ENCODE measurements around the gene KLK2.

KLK2 gene

DNA sequence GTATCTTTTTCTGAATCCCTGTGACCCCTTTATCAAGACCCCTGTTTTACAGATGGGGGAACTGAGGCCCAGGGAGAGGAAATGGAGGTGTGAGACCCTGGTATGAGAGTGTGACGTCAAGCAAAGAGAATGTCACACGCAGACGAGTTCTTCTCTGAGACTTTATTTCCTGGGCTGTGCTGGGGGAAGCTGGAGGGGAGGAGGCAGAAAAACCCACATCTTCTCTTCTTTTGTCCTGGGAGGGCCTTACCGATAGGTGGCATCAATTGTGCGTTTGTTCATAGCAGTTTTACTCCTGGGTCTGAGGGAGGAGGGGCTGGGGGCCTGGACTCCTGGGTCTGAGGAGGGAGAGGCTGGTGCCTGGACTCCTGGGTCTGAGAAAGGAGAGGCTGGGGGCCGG lies 35.0 kb upstream of the KLK2 start:
- no peaks in the 10 kb centered on the region for H3K9me3 Mint-ChIP-seq
- H3K27me3 Mint-ChIP-seq, result peaks cover 55% of the 10 kb centered on the region
- no peak overlapping the region for H3K27ac Mint-ChIP-seq
- peaks cover 9% of the 10 kb centered on the region for H3K4me1 Mint-ChIP-seq (ENCODE audit: low read depth)
- intact Hi-C loops (cut with micrococcal nuclease), result no loop called here
- no peaks in the 10 kb centered on the region for H3K36me3 Mint-ChIP-seq (ENCODE audit: low read depth)
- no peak overlapping the region for H3K4me3 Mint-ChIP-seq

- Mint-ChIP-seq H3K27me3 (peaks cover 56% of the 10 kb centered on the region), H3K4me1 (ENCODE audit: low read depth) (peaks cover 9% of the 10 kb centered on the region), H3K4me3 (no peak overlapping the region), H3K36me3 (ENCODE audit: low read depth) (no peaks in the 10 kb centered on the region), H3K27ac (no peak overlapping the region), H3K9me3 (no peaks in the 10 kb centered on the region)
- intact Hi-C loops (cut with micrococcal nuclease), result no loop called here
Observed at GRCh38 chr19:50839712-50840655, 33.3 kb upstream of the KLK2 start.

GRCh38 chr19:50842130-50842529 lies 31.1 kb upstream of the KLK2 start:
- no peak overlapping the region for H3K4me3 Mint-ChIP-seq
- no peaks in the 10 kb centered on the region for H3K36me3 Mint-ChIP-seq (ENCODE audit: low read depth)
- intact Hi-C loops (cut with micrococcal nuclease), result no loop called here
- no peaks in the 10 kb centered on the region for H3K9me3 Mint-ChIP-seq
- H3K4me1 Mint-ChIP-seq (ENCODE audit: low read depth), result no peaks in the 10 kb centered on the region
- H3K27me3 Mint-ChIP-seq, result peaks cover 39% of the 10 kb centered on the region
- no peak overlapping the region for H3K27ac Mint-ChIP-seq

DNA sequence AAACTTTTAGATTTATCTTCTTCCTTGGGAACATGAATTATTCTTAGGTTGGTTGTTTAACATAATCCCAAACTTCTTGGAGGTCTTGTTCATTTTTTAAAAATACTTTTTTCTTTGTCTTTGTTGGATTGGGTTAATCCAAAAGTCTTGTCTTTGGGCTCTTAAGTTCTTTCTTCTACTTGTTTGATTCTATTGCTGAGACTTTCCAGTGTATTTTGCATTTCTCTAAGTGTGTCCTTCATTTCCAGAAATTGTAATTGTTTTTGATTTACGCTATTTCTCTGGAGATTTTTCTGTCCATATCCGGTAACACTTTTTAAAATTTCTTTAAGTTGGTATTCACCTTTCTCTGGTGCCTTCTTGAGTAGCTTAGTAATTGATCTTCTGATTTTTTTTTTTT lies 30.0 kb upstream of the KLK2 start:
- Mint-ChIP-seq H3K36me3 (ENCODE audit: low read depth) (no peaks in the 10 kb centered on the region), H3K9me3 (no peaks in the 10 kb centered on the region), H3K4me3 (no peak overlapping the region), H3K4me1 (ENCODE audit: low read depth) (no peaks in the 10 kb centered on the region), H3K27ac (no peak overlapping the region), H3K27me3 (peaks cover 30% of the 10 kb centered on the region)
- intact Hi-C loops (cut with micrococcal nuclease), result no loop called here

DNA sequence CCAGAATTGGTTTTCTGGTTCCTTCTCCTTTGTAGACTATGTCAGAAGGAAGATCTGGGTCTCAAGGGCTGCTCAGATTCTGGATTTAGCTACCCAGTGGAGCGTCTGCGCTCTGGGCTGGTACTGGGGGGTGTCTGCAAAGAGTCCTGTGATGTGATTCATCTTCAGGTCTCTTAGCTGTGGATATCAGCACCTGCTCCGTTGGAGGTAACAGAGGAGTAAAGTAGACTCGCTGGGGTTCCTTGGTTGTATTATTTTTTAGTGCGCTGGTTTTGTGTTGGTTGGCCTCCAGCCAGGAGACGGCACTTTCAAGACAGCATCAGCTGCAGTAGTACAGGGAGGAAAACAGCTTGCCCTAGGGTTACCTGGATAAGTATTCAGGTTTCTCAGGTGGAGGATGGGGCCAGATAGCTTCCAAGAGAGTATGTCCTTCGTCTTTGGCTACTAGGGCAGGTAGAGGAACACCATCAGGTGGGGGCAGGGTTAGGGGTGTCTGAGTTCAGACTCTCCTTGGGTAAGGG lies 29.5 kb upstream of the KLK2 start:
- no peak overlapping the region for H3K4me3 Mint-ChIP-seq
- H3K9me3 Mint-ChIP-seq, result no peaks in the 10 kb centered on the region
- H3K36me3 Mint-ChIP-seq (ENCODE audit: low read depth), result no peaks in the 10 kb centered on the region
- H3K27ac Mint-ChIP-seq, result no peak overlapping the region
- intact Hi-C loops (cut with micrococcal nuclease), result no loop called here
- H3K4me1 Mint-ChIP-seq (ENCODE audit: low read depth), result no peaks in the 10 kb centered on the region
- H3K27me3 Mint-ChIP-seq, result peaks cover 29% of the 10 kb centered on the region

DNA sequence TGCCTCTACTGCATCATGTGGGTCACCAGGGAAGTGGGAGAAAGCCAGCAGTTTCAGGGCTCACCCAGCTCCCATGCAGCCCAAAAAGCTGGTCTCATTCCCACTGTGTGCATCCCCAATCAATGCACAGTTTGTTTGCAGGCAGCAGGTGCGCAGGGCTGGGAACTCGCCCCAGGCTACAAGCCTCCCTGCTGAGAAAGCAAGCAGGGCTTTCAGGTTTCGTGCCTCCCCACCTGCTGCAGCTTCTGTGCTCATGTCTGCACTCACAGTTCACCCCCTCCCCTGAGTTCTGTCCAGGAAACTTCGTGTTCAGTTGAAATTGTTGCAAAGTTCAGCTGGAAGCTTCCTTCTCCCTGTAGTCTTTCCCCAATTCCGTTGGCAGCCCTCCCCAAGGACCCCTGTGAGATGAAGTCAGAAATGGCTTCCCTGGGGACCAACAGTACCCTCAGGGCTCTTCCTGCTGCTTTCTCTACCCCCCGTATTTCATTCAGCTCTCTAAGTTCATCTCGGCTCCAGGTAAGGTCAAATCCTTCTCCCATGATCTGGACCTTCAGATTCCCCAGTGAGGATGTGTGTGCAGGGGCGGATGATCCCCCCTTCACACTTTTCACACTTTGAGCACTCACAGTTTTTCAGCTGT lies 28.8 kb upstream of the KLK2 start:
- intact Hi-C loops (cut with micrococcal nuclease), result no loop called here
- Mint-ChIP-seq H3K9me3 (no peaks in the 10 kb centered on the region), H3K4me1 (ENCODE audit: low read depth) (no peaks in the 10 kb centered on the region)

DNA sequence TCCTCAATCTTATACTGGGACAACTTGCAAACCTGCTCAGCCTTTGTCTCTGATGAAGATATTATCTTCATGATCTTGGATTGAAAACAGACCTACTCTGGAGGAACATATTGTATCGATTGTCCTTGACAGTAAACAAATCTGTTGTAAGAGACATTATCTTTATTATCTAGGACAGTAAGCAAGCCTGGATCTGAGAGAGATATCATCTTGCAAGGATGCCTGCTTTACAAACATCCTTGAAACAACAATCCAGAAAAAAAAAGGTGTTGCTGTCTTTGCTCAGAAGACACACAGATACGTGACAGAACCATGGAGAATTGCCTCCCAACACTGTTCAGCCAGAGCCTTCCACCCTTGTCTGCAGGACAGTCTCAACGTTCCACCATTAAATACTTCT lies 22.5 kb upstream of the KLK2 start:
- Mint-ChIP-seq H3K9me3 (no peaks in the 10 kb centered on the region), H3K4me1 (ENCODE audit: low read depth) (no peaks in the 10 kb centered on the region), H3K4me3 (no peak overlapping the region), H3K27ac (no peak overlapping the region), H3K27me3 (peaks cover 16% of the 10 kb centered on the region), H3K36me3 (ENCODE audit: low read depth) (no peaks in the 10 kb centered on the region)
- intact Hi-C loops (cut with micrococcal nuclease), result no loop called here

More for the DNA sequence above, 28.8 kb upstream of the KLK2 start:
- no peak overlapping the region for H3K4me3 Mint-ChIP-seq
- no peaks in the 10 kb centered on the region for H3K36me3 Mint-ChIP-seq (ENCODE audit: low read depth)
- H3K27ac Mint-ChIP-seq, result no peak overlapping the region
- peaks cover 25% of the 10 kb centered on the region for H3K27me3 Mint-ChIP-seq

DNA sequence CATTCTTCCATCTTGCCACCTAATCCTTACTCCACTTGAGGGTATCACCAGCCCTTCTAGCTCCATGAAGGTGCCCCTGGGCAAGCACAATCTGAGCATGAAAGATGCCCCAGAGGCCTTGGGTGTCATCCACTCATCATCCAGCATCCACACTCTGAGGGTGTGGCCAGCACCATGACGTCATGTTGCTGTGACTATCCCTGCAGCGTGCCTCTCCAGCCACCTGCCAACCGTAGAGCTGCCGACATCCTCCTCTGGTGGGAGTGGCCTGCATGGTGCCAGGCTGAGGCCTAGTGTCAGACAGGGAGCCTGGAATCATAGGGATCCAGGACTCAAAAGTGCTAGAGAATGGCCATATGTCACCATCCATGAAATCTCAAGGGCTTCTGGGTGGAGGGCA lies 21.6 kb upstream of the KLK2 start:
- Mint-ChIP-seq H3K27me3 (peaks cover 19% of the 10 kb centered on the region), H3K36me3 (ENCODE audit: low read depth) (no peaks in the 10 kb centered on the region), H3K4me1 (ENCODE audit: low read depth) (no peaks in the 10 kb centered on the region), H3K27ac (no peak overlapping the region), H3K4me3 (no peak overlapping the region), H3K9me3 (no peaks in the 10 kb centered on the region)
- intact Hi-C loops (cut with micrococcal nuclease), result no loop called here

DNA sequence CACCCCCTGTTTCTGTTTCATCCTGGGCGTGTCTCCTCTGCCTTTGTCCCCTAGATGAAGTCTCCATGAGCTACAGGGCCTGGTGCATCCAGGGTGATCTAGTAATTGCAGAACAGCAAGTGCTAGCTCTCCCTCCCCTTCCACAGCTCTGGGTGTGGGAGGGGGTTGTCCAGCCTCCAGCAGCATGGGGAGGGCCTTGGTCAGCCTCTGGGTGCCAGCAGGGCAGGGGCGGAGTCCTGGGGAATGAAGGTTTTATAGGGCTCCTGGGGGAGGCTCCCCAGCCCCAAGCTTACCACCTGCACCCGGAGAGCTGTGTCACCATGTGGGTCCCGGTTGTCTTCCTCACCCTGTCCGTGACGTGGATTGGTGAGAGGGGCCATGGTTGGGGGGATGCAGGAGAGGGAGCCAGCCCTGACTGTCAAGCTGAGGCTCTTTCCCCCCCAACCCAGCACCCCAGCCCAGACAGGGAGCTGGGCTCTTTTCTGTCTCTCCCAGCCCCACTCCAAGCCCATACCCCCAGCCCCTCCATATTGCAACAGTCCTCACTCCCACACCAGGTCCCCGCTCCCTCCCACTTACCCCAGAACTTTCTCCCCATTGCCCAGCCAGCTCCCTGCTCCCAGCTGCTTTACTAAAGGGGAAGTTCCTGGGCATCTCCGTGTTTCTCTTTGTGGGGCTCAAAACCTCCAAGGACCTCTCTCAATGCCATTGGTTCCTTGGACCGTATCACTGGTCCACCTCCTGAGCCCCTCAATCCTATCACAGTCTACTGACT lies 18.4 kb upstream of the KLK2 start, which contains the start of gene KLK3:
TSS of gene KLK3 (plus strand) at position 280 of the 775 bp plus-strand sequence. CDS start at position 321, 41 bp downstream.
- peaks cover 27% of the 10 kb centered on the region for H3K27me3 Mint-ChIP-seq
- H3K36me3 Mint-ChIP-seq (ENCODE audit: low read depth), result no peaks in the 10 kb centered on the region
- H3K9me3 Mint-ChIP-seq, result no peaks in the 10 kb centered on the region
- no peak within 1 kb of the TSS for H3K27ac Mint-ChIP-seq
- no peaks in the 10 kb centered on the region for H3K4me1 Mint-ChIP-seq (ENCODE audit: low read depth)
- intact Hi-C loops (cut with micrococcal nuclease), result no loop called here
- H3K4me3 Mint-ChIP-seq, result no peak within 1 kb of the TSS

DNA sequence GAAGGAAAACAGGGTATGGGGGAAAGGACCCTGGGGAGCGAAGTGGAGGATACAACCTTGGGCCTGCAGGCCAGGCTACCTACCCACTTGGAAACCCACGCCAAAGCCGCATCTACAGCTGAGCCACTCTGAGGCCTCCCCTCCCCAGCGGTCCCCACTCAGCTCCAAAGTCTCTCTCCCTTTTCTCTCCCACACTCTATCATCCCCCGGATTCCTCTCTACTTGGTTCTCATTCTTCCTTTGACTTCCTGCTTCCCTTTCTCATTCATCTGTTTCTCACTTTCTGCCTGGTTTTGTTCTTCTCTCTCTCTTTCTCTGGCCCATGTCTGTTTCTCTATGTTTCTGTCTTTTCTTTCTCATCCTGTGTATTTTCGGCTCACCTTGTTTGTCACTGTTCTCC lies 15.9 kb upstream of the KLK2 start:
- no peak overlapping the region for H3K4me3 Mint-ChIP-seq
- H3K4me1 Mint-ChIP-seq (ENCODE audit: low read depth), result no peaks in the 10 kb centered on the region
- no peak overlapping the region for H3K27ac Mint-ChIP-seq
- intact Hi-C loops (cut with micrococcal nuclease), result no loop called here
- H3K27me3 Mint-ChIP-seq, result peaks cover 31% of the 10 kb centered on the region
- H3K9me3 Mint-ChIP-seq, result no peaks in the 10 kb centered on the region
- no peaks in the 10 kb centered on the region for H3K36me3 Mint-ChIP-seq (ENCODE audit: low read depth)

DNA sequence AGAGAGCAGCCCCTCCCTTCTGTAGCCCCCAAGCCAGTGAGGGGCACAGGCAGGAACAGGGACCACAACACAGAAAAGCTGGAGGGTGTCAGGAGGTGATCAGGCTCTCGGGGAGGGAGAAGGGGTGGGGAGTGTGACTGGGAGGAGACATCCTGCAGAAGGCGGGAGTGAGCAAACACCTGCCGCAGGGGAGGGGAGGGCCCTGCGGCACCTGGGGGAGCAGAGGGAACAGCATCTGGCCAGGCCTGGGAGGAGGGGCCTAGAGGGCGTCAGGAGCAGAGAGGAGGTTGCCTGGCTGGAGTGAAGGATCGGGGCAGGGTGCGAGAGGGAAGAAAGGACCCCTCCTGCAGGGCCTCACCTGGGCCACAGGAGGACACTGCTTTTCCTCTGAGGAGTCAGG lies 14.4 kb upstream of the KLK2 start:
- Mint-ChIP-seq H3K9me3 (no peaks in the 10 kb centered on the region), H3K27me3 (peaks cover 34% of the 10 kb centered on the region), H3K36me3 (ENCODE audit: low read depth) (no peaks in the 10 kb centered on the region), H3K27ac (no peak overlapping the region), H3K4me3 (no peak overlapping the region), H3K4me1 (ENCODE audit: low read depth) (no peaks in the 10 kb centered on the region)
- intact Hi-C loops (cut with micrococcal nuclease), result no loop called here

DNA sequence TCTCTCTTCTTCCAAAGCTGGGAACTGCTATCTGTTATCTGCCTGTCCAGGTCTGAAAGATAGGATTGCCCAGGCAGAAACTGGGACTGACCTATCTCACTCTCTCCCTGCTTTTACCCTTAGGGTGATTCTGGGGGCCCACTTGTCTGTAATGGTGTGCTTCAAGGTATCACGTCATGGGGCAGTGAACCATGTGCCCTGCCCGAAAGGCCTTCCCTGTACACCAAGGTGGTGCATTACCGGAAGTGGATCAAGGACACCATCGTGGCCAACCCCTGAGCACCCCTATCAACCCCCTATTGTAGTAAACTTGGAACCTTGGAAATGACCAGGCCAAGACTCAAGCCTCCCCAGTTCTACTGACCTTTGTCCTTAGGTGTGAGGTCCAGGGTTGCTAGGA lies 13.4 kb upstream of the KLK2 start:
- peaks cover 33% of the 10 kb centered on the region for H3K27me3 Mint-ChIP-seq
- no peaks in the 10 kb centered on the region for H3K4me1 Mint-ChIP-seq (ENCODE audit: low read depth)
- no peak overlapping the region for H3K4me3 Mint-ChIP-seq
- intact Hi-C loops (cut with micrococcal nuclease), result no loop called here
- no peak overlapping the region for H3K27ac Mint-ChIP-seq
- no peaks in the 10 kb centered on the region for H3K9me3 Mint-ChIP-seq
- no peaks in the 10 kb centered on the region for H3K36me3 Mint-ChIP-seq (ENCODE audit: low read depth)

- no peak overlapping the region for H3K27ac Mint-ChIP-seq
- no peak overlapping the region for H3K4me3 Mint-ChIP-seq
- peaks cover 33% of the 10 kb centered on the region for H3K27me3 Mint-ChIP-seq
- no peaks in the 10 kb centered on the region for H3K36me3 Mint-ChIP-seq (ENCODE audit: low read depth)
- intact Hi-C loops (cut with micrococcal nuclease), result no loop called here
- no peaks in the 10 kb centered on the region for H3K9me3 Mint-ChIP-seq
- no peaks in the 10 kb centered on the region for H3K4me1 Mint-ChIP-seq (ENCODE audit: low read depth)
Observed at GRCh38 chr19:50861010-50861409, 12.2 kb upstream of the KLK2 start.
